Activated effector memory CD4-positive, alpha-beta T cell treated with Interleukin-2 at 50 U/mL for 16 hours (primary cell): ENCODE results near the gene OR10A3.

Experiments
- DNase-seq: peaks from one replicate; pipeline ENCODE4 v3.0.0-alpha.2; 2020

The OR10A3 gene

DNA sequence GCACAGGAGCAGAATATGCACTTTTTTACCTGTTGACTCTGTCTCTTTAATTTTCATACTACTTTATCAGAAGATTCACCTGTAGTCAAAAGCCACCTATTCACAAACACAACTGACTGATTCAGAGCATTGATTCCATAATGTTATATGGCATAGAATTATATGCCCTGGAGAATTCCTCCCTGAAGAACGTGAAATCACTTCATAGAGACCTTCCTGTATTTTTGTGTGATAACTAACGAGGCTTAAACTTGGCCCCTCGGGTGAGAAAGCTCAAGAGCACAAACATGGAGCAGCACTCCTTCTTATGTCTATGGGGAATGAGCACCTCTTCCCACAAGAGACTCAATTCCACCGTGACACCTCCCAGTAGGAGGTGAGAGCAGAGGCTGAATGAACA is 10.3 kb downstream of the OR10A3 start, which contains the start of gene OR10A6:
Gene OR10A6, minus strand, starts transcription at position 101 of the 400 bp plus-strand sequence. CDS start 2,606 bp downstream, outside the sequence.
- DNase-seq = no peak

GRCh38 chr11:7927635-7928034 is 13.9 kb downstream of the OR10A3 start:
- no peak for DNase-seq

GRCh38 chr11:7924536-7924935 is 17.0 kb downstream of the OR10A3 start:
- DNase-seq = no peak

DNA sequence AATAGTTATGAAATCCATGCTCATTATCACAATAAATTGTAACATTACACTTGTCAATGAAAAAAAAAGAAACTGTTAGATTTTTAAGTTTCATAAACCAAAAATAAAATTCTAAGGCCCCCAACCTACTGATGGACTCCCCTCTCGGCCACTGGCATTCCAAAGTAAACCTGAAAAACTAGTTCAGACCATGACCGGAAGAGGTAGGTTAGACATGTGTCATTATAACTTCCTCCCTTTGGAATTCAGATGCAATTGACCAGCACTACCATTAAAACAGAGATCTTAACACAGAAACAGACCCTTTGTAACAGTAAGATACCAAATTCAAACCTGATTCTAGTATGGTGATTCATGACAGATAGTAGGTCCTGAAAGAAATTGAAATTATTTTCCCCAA is 23.4 kb downstream of the OR10A3 start:
- no peak for DNase-seq

DNA sequence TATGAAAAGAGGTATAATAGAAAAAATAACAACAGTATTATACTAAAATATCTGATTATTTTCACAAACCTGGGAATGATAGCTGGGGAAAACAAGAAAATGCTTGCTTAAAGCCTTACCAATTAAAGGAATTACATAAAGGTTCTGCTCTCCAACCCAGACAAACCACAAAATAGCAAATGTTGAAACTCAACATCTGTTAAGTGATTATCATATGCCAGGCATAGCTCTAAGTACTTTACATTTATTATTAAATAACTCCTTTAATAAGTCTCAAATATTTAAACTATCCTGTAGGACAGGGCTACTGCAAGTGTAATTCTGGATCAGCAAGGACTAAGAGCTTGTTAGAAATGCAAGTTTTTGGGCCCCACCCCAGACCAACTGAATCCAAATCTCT is 30.5 kb downstream of the OR10A3 start:
- no peak for DNase-seq

- no peak for DNase-seq
Observed at GRCh38 chr11:7910286-7910788, 31.2 kb downstream of the OR10A3 start.

DNA sequence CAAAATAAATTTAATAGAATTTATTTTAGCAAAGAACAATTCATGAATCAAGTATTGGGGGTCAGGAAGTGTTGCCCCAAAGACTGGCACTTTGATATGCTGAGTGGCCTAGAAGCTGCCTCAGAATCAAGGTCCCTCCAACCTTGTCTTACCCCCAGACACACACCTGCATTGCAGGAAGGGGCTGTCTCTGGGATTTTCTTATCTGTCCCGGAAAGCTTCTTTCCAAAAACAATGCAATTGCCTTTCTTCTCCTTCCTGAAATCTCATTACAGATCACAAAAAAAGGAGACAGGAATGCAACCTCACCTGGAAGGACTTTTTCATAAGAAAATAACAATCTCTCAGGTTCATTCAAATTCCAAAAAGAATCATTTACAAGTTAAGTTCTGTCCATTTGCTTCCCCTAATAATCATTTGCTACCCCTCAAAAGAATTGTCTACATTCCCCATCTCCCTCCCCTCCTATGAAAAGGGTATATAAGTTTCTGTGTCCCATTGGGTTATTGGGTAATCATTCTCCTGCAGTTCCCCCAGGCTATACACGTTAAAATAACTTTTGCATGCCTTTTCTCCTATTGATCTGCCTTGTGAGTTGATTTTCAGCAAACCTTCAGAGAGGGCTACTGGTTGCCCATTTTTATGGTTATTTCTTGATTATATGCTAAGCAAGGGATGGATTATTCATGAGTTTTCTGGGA is 31.8 kb downstream of the OR10A3 start:
- DNase-seq = no peak

DNA sequence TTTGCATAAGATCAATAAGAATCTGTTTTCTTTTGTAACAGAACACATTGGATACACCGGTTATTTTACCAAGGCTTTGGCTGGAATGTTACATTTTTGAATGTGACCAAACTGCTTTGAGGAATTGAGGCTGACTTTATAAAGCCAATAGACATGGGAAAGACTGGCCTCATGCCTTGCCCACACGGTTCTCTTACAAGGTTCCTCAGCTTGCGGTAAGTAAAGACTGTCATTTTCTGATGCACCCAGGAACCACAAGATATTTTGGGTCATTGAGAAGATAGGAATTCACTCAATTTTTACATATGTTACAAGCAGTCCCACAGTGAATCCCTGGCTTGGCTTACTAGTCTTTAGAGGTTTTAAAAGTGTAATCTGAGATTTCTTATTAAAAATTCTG is 34.4 kb downstream of the OR10A3 start:
- no peak for DNase-seq

DNA sequence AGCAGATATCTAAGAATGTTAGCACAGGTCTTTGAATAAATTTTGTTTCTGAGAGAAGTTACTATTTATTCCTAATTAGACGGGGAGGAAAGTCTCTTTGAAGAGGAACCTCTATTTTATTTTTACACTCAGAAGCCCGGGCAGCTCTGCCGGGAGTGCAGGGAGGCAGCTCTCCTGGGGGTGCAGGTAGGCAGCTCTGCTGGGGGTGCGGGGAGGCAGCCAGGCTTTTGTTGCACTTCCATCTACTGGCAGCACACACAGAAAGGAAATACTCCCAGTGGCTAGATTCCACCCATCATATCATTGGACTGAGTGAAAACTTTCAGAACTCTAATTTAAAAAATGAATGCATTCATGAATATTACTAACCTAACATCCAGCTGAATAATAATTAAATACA is 35.0 kb downstream of the OR10A3 start:
- DNase-seq = no peak

GRCh38 chr11:7905961-7906429 is 35.5 kb downstream of the OR10A3 start:
- no peak for DNase-seq

GRCh38 chr11:7905549-7905948 is 36.0 kb downstream of the OR10A3 start:
- DNase-seq = no peak

GRCh38 chr11:7904917-7905316 is 36.6 kb downstream of the OR10A3 start:
- no peak for DNase-seq

DNA sequence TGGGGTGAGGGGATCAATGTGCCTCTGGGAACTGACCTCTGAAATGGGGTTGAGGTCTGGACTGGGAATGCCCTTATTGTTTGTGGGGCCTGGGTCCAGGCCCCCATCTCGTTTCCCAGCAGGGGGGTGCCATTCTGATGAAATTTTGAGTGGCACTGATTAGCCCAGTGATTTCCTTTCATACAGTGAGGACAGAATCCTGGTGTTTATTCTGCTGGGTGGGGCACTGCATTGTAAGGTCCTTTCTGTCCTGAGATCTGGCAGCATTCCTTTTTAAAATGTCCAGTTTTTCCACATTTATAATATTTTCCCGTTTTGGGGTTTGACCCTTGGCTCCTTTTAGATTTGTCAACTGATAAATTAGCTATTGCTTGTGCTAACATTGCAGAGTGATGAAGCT is 37.6 kb downstream of the OR10A3 start:
- DNase-seq = no peak

DNA sequence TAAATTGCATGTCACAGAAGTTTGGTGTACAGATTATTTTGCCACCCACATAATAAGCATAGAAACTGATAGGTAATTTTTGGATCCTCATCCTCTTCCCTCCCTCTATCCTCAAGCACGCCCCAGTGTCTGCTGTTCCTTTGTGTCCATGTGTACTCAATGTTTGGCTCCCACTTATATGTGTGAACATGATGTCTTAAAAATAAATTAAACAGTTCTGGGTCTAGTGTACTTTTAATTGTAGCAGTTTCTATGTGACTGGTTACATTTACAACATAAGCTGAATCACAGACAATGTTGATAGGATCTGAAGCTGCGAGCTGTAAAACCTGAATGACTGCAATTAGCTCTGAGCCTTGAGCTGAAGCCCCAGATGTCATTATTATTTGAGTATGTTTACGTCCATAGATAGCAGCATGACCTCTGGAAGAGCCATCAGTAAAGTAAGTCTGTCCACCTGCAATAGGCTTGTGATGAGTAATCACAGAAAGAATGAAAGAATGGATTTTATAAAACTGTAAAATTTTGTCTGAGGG is 40.1 kb downstream of the OR10A3 start:
- no peak for DNase-seq

DNA sequence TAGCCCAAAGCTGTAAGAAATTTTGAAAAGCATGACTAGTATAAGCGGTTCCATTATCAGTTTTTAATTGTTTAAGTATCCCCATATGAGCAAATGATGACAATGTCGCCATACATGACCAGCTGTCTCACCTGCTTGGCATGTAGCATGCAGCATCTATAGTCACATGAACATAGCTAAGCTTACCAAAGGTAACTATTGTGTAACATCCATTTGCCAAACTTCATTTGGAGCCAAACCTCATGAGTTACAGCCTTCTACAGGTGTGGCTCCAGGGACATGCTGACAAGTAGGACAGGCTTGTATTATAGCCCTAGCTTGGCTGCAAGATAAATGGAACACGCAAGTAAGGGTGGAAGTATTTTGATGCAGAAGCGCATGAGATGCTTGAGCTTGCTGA is 40.8 kb downstream of the OR10A3 start:
- no peak for DNase-seq

DNA sequence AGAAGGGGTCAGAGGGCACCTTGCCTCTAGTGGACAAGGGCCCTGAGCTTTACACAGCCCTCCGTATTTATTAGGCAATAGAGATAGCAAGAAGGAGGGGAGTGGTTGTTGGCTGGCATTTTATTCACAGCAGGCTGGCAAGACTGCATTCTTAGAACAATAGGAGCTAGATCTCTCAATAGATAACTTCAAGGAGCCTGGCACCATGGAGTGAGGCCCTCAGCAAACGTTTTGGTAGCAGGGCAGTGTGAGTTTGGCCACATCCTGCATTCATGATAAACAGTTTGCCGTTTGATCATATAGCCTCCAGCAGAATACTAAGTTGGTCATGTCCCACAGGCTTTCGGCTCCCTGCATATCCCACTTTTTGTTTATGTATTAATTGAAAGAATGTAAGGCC is 42.1 kb downstream of the OR10A3 start:
- no peak for DNase-seq

DNA sequence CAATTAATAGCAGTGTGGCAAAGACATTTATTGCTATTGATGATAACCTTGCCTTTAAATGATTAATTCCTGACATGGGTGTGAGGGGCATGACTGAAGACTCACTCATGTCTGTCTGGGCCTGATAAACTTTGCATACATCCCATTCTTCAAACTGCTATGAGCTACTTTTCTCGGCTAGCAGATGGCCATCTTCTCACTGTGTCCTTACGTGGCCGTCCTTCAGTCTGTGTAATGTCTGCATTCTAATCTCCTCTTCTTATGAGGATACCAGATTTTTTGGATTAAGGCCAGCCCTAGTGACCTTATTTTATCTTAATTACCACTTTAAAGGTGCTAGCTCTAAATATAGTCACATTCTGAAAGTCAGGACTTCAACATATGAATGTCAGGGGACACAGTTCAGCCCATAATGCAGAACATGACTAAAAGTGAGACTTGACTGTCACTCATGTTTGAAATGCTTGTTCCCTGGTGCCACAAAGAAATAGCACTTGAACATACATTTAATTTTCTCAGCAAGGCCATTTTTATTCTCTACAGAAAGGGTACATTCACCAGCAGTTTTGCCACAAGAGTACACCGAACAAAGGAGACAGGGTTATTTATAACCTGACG is 42.7 kb downstream of the OR10A3 start:
- no peak for DNase-seq

DNA sequence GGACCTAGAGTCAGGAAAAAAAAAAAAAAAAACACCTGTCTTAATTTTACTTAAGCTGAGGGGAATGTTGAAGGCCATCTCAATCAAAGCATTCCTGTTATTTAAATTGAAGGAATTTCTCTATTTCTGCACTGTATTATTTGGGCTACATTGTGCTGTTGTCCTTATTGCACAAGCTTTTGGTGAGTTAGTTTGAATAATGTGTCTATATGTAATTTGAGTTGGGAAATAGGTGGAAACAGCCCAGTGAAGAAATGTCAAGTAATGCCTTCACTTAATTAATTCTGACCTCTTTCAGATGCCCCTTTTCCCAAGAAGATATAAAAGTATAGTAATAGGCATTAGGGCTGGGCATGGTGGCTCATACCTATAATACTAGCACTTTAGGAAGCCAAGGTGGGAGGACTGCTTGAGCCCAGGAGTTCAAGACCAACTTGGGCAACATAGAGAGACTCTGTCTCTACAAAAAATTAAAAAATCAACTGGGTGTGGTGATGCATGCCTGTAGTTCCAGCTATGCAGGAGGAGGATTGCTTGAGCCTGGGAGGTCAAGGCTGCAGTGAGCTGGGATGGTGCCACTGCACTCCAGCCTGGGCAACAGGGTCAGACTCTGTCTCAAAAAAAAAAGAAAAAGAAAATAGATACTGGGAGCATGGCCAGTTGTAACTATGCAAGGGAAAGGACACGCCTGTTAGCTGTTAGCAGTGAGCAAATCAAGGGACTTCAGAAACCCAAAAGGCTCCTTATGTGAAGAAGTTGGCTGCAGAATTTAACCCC is 45.3 kb downstream of the OR10A3 start:
- DNase-seq = no peak

DNA sequence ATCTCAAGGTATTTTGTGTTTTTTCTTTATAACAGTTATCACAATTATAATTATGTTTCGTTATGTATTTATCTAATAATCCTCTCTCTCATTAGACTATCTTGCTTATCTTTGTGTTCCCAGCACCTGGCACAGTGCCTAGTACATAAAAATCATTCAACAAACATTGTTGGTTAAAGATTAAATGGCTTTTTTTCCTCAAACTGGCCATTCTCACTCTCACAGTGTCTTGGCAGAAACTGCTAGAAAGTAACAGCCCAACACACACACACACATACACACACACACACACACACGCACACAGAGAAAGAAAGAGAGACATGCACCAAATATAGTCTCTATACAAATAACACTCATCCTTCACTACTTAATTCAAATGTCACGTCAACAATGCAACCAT is 47.3 kb downstream of the OR10A3 start:
- no peak for DNase-seq

- DNase-seq = no peak
Observed at GRCh38 chr11:7893796-7894195, 47.7 kb downstream of the OR10A3 start.

DNA sequence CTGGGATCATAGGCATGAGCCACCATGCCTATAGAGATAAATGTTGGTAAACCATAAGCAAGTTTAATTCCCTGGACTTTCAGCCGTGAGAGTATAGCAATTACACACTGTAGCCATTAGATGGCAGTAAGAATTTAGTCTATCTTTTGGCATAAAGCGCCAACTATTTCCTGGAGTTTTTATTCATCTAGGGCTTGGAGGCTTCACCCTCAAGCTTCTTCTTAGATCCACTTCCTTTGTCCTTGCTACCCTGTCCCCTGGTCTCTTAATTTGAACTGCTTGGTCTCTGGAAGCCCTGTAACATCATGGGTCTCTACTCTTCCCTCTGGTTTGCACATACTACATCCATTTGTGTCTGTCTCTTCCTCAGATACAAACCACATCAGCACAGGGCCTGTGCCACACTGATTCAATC is 48.7 kb downstream of the OR10A3 start:
- DNase-seq = no peak

DNA sequence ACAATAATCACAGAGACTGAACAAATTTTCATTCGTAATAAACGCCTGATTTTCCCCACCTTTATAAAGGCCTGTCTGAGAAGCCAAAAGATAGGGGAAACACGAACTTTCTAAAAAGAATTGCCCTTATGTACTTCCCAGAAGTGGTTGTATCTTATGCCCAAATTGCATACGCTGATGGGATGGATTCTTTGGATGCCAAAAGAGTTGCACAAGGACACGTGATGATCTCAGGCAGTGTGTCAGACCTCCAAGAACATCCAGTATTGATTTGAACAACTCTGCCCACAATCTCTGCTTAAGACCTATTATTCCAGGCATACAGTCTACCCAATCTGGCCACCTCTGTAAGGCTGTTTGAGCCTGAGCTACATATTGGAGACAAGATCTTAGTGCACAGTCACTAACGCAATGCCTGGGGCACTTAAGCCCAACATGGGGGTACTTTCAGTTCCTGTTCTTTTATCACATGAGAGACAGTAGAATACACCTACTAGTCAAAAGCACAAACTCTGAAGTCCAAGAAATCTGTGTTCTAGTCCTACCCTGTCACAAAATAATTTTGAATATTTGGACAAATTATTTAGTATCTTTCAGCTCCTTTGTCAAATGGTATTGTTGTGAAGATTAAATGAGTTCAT is 49.3 kb downstream of the OR10A3 start:
- no peak for DNase-seq
